A172 (cell line): Measurements from ENCODE around the gene MCF2L. TPM values are rescaled to one million over a fixed set of nuclear protein-coding genes. Genes with fewer than 3 reads are reported as not detected.

Experiments
- DNase-seq: peaks from one replicate; pipeline ENCODE4 v3.0.0-alpha.2; 2015; ENCODE audit warnings: low spot score
- total RNA-seq: library from RNA; depleted of rRNA; stranded (reverse); fragments of >200 nt; shearing (Covaris generic); gene quantifications from 2 replicates; pipeline ENCODE4 v1.2.3, GENCODE V29; 2014

MCF2L gene
- total RNA-seq, 1 experiment from 2014 or later, result 12.4 TPM

DNA sequence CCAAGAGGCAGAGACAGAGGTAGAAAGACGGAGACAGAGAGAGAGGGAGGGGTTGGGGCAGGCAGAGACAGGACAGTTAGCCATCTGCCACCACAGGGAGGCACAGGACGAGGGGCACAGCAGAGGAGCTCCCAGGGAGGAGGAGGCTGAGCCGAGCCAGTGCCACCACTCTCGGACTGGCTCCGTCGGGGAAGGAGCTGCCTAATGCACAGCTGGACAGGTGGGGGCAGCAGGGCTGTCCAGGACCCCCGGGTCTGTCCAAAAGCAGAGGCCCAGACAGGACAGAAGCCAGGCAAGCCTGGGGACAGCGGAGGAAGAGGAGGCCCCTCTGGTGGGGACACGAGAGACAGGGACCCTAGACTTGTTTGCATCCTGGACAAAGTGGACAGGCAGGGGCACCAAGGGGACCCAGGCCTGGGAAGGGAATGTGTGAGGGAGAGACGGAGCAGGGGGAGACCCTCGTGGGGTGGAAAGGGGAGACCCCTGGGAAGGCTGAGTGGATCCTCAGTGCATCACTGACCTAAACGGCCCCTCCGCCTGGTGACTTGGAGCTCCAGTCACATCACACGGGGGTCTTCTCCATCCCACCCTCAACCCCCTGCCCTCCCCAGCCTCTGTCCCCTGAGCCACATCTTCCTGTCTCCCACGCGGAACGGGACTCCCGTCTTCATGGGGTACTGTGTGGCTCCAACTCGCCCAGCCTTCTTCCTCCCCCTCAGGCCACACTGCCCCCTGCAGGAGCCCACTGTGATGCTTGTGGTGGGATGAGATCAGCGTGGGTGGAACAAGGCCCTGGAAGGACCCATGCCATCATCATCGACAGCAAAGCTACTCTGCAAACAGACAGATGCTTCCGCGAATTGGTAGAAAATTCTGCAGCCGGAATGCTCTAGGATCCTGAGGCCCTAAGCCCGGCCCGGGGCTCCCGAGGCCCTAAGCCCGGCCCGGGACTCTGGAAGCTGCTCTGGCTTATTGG, 154.5 kb downstream of the MCF2L start:
- DNase-seq, result no peak

DNA sequence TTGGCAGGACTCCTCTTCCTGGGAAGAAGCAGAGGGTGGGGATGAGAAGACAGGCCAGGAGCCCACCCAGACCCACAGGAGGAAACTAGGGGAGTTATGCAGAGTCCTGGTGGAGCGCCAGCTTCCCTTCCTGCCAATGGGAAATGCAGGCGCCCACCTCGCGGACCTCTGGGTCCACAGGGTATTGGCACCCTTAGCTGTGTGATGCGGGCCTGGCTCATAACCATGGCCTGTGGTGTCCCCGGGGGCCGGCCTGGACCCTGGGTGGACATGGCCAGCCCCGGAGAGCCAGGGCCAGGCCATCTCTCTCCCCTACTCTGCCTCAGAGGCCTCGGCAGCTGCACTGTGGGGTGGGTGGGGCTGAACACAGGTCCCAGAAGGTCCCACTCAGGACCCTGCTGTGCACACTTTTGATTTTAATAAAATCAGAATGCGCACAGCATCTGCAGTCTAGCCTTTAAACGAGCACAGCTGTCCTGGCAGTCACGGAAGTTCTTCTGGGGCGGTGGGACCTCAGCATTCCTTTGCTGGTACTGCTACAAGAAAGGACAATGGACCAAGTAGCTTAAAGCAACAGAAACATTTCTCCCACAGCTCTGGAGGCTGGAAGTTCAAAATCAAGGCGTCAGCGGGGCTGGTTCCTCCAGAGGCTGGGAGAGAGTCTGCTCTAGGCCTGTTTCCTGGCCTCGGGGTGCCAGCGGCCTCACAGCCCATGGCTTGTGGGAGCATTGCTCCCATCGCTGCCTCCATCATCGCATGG, 155.4 kb downstream of the MCF2L start:
- no peak for DNase-seq

DNA sequence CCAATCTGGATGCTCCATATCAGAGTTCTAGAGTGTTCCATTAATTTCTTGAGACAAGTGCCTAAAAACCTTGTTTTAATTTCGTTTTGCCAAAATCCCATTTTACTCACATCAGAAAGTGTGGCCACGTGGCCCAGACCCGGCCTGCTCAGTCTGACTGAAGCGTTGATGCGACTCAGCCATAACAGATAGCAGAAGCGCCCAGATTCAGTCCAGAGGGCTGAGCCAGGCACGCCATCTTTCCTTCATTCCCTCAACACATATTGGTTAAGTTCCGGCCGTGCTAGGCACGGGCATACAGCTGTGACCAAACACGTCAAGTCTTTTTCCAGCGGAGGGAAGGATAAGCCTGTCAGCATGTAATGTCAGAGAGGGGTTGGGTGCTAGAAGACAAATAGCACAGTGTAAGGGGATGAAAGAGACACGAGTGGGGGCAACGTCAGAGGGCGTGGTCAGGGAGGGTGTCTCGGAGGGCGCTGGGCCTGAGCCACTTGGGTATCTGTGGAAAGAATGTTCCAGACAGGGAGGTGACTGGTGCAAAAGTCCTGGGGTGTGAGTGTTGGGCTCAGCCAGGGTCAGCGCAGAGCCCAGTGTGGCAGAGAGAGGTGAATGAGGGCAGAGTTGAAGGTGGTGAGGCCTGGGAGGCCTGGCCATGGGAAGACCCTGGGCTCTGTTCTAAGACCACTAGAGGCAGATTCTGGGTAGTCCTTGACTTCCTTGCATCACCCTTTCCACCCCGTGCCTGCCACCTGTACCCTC, 156.7 kb downstream of the MCF2L start:
- DNase-seq, result no peak

DNA sequence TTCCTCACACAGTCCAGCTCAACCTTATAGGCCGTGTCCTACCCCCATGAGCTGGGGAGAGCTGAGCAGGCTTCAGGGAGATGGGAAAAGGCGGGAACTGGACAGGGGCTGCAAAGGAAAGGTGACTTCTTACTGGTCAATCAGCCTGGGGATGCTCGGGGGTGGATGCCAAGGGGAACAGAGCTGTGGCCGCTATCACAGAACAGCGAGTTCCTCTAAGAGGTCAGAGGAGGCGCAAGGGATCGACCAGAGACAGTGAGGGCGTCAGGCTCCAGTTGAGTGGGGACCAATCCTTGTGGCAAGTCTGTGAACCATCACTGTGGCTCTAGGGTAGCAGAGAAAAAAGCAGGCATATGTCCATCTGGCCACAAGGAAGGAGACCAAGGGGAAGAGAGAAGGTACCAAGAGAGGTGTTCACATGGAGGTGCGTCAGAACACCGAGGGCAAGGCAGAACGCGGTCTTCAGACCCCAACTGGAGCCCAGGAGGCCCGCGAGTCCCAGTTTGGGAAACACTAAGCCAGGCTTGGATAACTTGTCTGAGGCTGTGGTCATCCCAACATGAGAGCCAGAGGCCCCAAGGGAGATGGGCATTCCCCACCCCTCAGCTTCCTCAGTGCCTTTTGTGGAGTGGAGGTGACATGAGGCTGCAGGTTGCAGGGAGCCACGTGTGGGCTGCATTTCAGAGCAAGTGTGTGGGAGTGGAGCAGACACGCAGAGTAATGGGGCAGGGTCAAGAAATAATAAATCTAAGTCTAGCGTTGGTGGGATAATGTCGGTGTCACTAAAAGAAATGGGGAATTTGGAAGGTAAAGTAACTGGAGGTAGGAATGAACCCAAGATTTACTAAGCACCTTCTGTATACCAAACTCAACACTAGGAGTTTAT, 157.5 kb downstream of the MCF2L start:
- no peak for DNase-seq

DNA sequence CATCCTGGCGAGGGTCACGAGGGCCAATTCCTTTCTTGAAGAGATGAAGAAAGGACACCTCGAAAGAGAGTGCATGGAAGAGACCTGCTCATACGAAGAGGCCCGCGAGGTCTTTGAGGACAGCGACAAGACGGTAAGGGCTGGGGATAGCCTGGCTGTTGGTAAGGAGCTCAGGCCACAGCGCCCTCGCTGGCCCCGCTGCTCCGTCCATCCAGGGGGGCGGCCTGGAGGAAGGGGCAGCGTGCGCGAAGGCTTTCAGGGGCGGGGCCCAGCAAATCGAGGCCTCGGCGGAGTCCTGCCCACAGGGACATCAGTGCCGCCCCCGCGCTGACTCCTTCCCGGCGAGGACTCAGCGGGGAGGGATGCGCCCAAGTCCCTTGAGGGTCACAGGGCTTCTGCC, 160.5 kb downstream of the MCF2L start:
- no peak for DNase-seq

DNA sequence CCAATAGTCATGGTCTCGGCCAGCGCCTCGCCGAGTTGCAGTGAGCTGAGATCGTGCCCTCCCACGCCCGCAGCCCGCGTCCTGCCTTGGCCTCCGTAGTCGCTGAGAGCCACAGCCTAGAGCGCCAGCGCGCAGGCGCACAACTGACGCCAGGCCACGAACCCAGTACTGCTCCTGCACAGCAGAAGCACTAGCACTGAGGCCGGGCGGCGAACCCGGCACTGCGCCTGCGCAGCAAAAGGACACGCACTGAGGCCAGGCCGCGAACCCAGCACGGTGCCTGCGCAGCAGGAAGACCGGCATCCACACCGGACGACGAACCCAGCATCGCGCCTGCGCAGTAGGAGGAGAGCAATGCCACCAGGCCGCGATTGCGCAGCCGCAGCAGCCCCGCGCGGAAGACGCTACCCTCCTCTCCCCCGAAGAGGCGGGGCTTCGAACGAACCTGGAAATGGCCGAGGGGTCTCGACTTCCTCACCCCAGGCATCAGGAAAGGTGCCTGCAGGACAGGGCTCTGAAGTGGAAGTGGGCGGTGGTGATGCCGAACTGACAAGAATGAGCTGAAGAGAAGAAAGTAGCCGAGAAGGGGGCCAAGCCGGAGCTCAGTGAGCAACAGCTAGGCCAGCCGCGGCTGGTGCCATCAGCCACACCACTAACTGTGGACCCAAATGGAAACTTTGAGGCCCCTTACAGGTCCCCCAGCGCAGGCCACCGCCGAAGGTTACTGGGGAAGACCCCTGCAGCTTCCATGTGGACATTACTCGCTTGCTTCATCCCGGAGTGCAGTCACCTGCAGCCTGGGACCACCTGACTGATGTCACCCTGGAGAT, 161.1 kb downstream of the MCF2L start:
- no peak for DNase-seq

DNA sequence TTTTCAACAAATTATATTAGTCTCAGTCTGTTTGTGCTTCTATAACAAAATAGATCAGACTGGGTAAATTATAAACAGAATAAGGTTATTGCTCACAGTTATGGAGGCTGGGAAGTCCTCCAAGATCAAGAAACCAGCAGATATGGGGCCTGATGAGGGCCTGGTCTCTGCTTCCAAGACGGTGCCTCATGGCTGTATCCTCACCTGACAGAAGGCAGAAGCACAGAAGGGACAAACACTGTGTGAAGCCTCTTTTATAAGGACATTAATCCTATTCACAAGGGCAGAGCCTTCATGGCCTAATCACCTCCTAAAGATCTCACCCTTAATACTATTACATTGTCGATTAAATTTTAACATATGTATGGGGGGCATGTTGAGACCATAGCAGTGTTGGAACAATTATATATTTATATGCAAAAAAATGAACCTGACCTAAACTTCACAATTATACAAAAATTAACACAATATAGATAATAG, 166.3 kb downstream of the MCF2L start:
- no peak for DNase-seq

DNA sequence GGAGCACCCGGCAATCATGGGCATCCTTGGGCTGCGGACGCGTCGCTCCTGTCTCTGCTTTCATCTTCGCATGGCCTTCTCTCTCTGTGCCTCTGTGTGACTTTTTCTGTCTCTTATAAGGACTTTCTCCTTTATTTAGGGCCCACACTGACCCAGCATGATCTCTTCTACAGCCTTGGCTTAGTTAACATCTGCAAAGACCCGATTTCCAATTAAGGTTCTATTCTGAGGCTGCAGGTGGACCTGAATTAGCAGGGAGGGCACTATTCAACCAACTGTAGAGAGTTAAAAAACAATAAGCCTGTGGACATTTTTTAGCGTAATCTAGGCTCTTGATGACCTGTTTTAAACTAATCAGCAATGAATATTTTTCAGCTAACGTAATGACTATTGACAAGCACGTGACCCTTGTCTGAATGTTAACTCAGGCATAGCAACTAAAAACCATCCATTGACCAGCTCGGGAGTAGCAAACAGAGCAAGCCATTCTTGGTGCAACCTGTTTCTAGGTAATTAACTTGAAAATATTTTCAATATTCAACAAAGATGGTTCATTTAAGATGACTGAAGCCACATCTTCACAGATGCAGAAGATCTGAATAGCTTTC, 168.8 kb downstream of the MCF2L start:
- DNase-seq, result no peak

DNA sequence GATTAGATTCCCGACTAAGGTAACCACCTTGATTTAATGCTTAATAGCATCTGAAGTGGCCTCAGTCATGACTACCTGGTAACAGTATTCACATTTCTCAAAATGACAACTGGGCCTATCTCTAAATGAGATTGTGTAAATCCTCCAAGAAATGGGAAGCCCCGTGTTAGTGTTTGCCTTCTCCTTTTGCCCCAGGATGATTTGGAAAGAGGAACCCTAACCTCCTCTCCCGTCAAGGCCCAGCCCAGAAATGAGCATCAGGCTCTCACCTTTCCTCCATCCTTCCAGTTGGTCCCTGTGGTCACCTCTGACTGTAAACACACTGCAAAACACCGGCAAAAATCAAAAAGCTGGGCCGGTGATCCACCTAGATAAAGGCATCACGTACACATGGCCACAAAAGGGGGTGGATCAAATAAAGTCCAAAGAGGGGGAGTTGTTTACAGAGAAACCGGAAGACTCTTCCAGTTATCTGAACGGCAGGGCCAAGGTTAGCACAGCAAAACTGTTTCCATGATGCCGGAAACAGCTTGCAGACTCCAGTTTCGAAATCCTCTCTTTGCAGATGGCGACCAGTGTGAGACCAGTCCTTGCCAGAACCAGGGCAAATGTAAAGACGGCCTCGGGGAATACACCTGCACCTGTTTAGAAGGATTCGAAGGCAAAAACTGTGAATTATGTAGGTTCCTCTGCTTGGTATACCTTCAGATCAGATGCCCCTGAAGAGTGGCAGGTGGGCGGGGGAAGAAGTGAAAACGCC, 170.0 kb downstream of the MCF2L start:
- DNase-seq, result no peak

DNA sequence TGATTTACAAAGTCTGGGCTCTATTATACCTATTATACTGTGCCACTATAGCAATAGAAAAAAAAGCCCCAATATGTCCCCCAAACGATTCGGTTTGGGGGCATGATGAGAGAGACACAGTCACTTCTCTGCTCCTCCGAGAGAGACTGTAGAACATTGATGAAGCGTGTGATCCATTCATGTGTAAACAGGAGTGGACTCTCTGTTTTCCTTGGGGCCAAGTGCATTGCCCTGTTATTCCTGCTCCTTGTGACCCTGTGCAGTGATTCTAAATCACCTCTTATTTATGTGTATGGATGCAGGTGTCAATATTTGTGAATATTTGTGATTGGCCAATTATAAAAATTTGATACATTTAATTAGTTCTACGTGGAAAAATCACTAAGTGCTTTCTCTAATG, 170.6 kb downstream of the MCF2L start:
- no peak for DNase-seq

DNA sequence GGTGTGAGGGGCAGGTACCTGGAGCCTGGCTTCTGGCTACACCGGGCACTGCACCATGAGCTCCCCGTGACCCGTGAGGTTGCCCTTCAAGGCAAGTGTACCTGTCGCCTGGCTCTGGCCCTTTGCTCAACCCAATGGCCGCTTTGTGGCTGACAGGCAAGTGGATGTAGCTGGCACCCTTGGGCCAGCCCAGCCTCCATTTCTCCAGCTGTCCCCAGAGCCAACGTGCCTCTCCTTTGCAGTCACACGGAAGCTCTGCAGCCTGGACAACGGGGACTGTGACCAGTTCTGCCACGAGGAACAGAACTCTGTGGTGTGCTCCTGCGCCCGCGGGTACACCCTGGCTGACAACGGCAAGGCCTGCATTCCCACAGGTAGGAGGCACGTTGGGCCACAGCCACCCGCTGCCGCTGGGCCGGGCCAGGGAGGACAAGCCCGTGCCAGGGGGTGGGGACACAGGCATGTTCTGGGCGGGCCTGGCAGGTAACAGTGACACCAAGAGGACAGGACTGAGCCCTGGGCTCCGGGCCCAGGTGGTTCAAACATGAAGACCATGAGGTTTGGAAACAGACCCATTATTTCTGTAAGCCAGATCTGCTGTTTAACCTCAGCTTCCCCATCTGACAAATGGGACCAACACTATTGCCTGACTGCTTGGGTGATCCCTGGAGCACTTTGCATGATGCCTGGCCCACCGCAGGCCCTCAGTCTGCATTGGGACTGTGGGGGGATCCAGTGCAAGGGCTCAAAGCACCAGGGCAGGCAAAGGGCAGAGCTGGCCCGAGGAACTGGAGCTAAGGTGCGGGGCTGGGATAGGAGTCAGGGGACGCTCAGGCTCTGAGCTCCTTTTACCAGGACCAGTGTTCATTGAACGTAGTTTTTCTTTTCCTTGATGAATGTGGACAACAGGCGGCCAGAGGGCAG, 171.9 kb downstream of the MCF2L start:
- DNase-seq, result no peak

DNA sequence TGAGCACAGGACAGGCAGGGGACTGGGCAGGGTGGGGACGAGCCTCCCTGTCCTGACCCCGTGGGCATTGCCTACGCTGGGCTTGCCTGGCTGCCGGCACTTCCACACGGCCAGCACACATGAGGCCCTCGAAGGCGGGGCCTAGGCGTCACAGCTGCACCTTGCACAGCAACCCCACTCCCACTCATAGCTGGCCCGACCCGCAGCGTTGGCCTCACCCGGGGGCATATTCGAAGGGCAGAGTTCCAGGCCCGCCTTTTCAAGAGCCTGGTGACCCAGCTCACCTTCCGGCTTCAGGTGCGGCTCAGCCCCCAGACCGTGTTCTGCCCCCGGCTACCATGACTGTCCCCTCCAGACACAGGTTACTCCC, 172.6 kb downstream of the MCF2L start:
- DNase-seq, result no peak

DNA sequence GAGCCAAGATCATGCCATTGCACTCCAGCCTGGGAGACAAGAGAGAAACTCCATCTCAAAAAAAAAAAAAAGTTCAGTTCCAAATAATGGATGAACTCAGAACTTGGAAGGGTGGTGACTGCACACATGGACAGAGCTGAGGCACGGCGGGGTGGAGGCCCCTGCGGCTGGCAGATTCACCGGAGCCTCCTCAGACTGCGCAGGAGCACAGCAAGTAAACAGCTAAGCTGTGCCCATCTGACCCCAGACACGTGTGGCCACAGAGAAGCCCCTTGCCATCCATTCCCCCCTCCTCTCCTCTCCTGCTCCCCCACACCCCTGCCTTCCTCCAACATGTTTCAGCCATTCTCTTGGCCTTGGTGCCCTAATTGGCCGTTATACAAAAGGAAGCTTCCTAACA, 173.9 kb downstream of the MCF2L start:
- no peak for DNase-seq

DNA sequence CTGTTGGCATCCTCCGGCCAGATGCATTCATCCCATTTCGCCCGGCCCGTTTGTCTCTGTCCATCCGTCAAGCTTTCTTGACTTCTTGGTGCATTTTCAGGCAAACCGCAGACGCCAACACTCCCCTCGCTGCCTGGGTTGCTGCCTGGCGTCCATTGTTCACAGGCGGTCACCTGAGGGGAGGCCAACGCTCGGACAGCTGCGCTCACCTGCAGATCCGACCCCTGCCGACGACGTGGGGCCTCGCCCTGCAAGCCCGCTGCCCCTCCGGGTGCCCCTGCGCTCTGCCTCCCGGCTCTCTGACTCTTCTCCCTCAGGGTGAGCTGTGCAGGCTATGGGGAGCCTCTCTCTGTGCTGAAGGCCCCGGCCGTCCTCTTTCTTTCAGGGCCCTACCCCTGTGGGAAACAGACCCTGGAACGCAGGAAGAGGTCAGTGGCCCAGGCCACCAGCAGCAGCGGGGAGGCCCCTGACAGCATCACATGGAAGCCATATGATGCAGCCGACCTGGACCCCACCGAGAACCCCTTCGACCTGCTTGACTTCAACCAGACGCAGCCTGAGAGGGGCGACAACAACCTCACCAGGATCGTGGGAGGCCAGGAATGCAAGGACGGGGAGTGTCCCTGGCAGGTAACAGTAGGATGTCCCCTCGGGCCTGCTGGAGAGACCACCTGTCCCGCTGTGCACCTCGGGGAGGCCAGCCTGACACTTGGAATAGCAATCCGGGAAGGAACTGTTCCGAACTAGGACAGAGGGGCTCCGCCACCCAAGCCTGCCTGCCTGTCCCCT, 174.6 kb downstream of the MCF2L start:
- DNase-seq, result no peak

DNA sequence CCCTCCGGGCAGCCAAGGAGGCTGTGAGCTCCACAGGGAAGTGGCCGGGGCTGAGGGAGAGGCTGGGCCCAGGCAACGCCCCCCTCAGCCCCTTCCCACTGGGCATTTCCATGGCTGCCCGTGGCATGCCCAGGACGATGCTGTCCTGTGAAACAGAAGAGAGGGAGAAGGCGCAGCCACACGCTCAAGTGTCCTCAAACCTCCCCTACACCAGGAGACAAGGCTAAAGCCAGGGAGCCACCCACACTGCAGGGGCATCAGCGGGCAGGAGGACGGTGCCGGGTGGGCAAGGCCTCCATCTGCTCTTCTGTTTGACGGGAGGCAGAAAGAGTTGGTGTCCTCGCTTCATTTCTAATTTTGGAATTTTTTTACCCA, 175.2 kb downstream of the MCF2L start:
- DNase-seq, result no peak

DNA sequence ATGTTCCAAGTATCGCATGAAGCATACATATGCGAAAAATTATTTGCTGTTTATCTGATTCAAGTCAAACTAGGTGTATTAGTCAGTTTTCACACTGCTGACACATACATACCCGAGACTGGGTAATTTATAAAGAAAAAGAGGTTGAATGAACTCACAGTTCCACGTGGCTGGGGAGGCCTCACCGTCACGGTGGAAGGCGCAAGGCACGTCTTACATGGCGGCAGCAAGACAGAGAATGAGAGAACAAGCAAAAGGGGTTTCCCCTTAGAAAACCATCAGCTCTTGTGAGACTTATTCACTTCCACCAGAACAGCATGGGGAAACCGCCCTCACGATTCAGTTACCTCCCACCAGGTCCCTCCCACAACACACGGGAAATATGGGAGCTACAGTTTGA, 176.5 kb downstream of the MCF2L start:
- no peak for DNase-seq
